ELF-1 (cell line): ENCODE measurements around the gene LRRIQ1.
A peak's percentile ranks its signal among the peaks of the same experiment; 100 is the strongest.

Experiments used
- DNase-seq: peaks from one replicate; pipeline ENCODE4 v3.0.0-alpha.2; 2016; ENCODE audit warnings: low read depth, low spot score

Gene LRRIQ1, protein sequence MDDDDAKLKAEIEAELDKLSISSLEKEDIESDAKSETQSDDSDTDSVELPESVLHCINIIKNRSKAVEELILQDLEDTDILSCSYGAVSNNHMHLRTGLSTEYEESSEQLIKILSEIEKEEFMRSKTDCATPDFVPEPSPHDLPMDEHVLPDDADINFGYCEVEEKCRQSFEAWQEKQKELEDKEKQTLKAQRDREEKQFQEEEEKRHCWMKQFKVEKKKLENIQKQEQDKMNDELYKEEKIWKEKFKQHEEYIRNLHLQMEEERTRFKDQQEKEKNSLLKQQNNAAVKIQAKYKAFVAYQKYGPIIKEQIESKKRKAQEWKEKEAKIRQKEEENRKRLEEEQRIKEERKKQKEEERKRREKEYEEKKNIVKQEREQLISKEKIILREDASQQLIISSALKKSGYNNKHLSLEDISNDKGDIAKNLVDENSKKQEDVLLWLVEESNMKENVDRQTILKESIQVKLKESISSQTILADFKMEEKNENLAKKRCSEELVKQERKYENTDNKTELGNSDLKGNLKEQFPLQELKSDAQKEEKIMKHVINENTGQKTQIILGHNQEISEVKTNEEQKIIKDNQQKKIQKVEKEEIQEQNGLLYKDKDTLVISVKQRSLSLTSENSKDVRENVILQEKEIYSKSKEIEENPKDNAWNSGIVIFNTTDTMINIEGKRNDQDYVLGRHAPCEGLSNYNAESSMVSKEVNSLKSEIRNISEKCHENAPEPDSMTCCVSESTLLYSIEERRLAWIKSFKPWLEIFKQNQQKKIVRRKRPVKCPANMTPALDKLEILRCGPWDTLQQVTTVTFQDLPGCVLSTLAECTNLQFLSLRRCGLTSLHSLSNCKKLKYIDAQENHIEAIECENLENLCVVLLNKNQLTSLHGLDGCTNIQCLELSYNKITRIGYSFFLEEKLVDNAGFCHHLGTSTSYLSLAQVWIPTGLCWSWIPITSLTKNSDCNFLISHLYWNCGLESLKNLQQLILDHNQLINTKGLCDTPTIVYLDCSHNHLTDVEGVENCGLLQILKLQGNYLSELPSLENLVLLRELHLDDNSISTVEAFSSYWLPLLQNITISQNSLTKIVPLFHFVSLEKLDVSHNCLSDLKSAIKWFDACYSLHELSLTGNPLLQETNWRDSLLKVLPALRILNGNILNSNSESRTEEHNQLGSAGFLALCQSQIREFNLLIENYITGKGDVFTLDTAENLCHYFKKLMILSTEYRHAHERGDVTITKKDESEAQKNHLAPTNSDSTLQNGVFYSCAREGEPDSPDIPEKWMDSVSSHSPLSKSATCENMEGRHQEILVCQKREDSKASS (N-terminal part only)

GRCh38 chr12:85036234-85036707 lies at the start of gene LRRIQ1, which contains the start of gene TSPAN19:
Gene LRRIQ1, plus strand, starts transcription at chr12:85036351. Its CDS starts 1,826 bp downstream, at chr12:85038177.
Gene TSPAN19, minus strand, starts transcription at chr12:85036277. Its CDS starts 6,331 bp downstream, at chr12:85029946.
- peak; percentile 92 for DNase-seq

DNA sequence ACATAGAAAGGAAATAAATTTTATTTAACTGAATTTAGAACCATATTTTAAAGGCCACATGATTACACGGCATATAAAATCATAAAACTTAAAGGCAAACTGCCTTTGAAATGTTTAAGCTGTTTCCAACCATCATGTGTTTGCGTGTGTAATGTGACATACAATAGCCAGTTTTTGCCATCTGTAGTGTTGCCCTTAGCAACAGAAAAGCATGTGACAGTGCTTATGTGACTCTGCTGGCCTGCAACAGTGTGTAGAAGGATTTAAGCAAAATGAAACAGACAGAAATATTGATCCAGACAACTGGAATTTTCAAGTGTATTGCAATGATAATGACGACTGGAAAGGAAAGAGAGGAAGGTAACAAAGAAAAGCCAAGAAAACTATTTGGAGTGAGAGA lies 49.6 kb upstream of the LRRIQ1 start:
- DNase-seq: no peak

DNA sequence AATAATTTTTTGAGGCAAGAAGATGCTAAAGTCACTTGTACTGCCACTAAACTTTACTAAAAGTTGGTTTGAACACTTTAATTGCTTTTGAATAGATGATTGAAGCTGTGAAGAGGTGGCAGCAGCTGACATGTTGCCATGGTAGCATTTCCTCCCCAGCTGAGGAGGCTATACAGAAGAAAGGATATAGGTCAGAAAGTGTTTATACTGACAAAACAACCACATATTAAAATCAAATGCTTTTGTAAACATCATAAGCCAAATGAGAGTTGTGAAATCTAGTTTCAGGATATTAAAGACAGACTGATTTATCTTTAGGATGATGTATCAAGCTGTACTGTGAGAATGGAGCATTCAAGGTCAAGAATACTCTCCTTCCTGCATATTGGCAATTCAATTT lies 41.7 kb upstream of the LRRIQ1 start:
- DNase-seq: no peak

GRCh38 chr12:84995641-84996040 lies 40.5 kb upstream of the LRRIQ1 start:
- DNase-seq: no peak

DNA sequence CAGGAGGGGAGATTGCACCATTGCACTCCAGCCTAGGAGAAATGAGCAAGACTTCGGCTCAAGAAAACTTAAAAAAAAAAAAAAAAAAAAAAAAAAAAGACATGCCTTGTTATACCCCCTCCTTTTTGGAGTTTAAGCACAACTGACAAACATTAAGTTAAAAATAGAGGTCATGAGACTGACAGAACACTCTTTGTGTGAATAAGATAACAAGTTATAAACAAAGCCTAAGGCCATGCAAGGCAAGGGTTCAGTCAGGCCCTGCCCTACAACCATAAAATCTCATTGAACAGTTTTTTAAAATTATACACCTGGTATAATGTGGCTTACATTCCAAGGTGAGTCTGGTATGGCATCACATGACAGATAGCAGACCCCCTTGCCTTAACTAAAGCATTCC lies 39.4 kb upstream of the LRRIQ1 start:
- DNase-seq: peak; percentile 36

- DNase-seq: no peak
These were observed 37.8 kb upstream of the LRRIQ1 start for GRCh38 chr12:84998341-84998740.

GRCh38 chr12:85000729-85001128 lies 35.4 kb upstream of the LRRIQ1 start:
- DNase-seq: no peak

GRCh38 chr12:85002778-85003296 lies 33.3 kb upstream of the LRRIQ1 start:
- DNase-seq: no peak

DNA sequence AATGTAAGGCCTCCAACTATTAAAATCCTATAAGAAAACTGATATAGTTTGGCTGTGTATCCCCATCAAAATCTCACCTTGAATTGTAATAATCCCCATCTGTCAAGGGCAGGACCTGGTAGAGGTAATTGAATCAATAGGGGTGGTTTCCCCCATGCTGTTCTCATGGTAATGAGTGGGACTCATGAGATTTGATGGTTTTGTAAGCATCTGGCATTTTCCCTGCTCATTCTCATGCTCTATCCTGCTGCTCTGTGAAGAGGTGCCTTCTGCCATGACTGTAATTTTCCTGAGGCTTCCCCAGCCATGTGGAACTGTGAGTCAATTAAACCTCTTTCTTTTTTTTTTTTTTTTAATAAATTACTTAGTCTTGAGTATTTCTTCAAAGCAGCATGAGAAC lies 31.9 kb upstream of the LRRIQ1 start:
- DNase-seq: no peak

GRCh38 chr12:85005047-85005446 lies 31.1 kb upstream of the LRRIQ1 start:
- peak; percentile 36 for DNase-seq

DNA sequence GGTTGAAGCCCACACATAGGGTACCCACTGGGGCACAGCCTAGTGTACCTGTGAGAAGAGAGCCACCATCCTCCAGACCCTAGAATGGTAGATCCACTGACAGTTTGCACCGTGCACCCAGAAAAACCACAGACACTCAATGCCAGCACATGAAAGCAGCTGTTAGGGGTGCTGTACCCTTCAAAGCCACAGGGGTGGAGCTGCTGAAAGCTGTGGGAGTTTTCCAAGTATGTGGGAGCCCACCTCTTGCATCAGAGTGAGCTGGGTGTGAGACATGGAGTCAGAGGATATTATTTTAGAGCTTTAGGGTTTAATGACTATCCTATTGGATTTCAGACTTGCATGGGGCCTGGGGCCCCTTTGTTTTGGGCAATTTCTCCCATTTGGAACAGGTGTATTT lies 30.5 kb upstream of the LRRIQ1 start:
- no peak for DNase-seq

- DNase-seq: no peak
These were observed 29.9 kb upstream of the LRRIQ1 start for GRCh38 chr12:85006206-85006605.

GRCh38 chr12:85007836-85008235 lies 28.3 kb upstream of the LRRIQ1 start:
- DNase-seq: no peak

GRCh38 chr12:85016413-85016812 lies 19.7 kb upstream of the LRRIQ1 start:
- no peak for DNase-seq

GRCh38 chr12:85017133-85017532 lies 19.0 kb upstream of the LRRIQ1 start:
- DNase-seq: no peak

DNA sequence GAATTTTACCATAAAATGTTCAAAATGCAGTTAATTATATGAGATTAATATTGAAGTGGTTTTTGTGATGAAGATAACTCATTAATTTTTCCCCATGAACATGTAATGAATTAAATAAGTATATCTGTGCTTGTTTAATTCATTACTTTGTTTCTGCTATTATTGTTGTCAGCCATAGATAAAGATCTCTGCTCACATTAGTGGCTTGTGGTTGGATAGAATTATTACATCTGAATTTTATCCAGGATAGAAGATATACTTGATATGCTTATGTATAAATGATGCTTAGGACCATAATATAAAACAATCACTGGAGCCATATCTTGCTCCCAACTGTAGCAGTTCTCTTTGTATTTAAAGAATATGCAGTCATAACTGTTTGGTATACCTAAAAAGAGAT lies 18.5 kb upstream of the LRRIQ1 start:
- DNase-seq: no peak

GRCh38 chr12:85018098-85018497 lies 18.1 kb upstream of the LRRIQ1 start:
- DNase-seq: no peak

GRCh38 chr12:85029456-85029855 lies 6.7 kb upstream of the LRRIQ1 start:
- DNase-seq: no peak

DNA sequence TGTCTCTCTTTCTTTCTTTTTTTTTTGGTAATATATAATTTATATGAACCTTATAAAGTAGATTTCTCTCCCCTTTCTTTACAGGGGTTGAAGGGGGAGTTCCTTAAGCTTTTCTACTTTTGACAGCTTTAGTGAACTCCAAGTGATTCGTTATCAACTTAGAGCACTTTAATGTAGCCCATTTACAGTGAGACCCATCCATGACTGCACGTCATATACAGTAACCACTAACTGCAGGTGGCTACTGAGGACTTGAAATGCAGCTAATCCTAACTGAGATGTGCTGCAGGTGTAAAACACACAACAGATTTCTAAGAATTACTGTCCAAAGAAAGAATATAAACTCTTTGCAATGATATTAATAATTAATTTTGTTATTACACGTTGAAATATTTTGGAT lies 582 bp downstream of the LRRIQ1 start:
- DNase-seq: no peak

- no peak for DNase-seq
These were observed 5.2 kb downstream of the LRRIQ1 start for GRCh38 chr12:85041395-85041794.

DNA sequence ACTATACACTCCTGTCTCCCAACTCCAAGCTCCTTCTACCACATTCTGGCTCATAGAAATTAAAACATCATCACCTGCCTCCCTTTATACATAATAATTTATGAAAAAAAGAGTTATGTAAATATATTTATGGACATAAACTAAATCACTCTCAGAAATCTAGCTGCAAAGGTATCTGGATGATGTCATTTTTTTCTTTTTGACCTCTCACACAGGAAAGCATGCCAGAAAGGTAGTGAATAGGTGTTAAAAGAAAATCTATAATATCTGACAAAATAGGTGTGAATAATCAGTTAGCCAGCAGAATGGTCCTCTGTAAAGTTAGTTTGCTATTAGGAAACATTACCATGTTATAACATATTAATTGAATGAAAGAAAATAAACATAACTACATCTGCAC lies 7.7 kb downstream of the LRRIQ1 start:
- DNase-seq: no peak
